GM13976 (cell line): ENCODE results near the gene ASPSCR1.

Source experiments
- DNase-seq: peaks from one replicate; pipeline ENCODE4 v3.0.0; 2012; ENCODE audit warnings: low spot score
- in situ Hi-C: fragments of 300-500 bp; cut with MboI; formaldehyde crosslinking; loops from one replicate; pipeline ENCODE4 v1.12.0; 2022; ENCODE audit warnings: low sequenced_read_pairs, mixed read lengths, inconsistent platforms; ENCODE audit not compliant: unreplicated experiment
- TF ChIP-seq, protein P1 (sequence below): IDR thresholded peaks from 2 replicates; pipeline ENCODE4 v1.5.1; 2012; ENCODE audit warnings: borderline replicate concordance, mild to moderate bottlenecking; ENCODE audit not compliant: insufficient read depth; ENCODE audit errors: extremely low read depth, missing control alignments, control extremely low read depth

The ASPSCR1 gene

DNA sequence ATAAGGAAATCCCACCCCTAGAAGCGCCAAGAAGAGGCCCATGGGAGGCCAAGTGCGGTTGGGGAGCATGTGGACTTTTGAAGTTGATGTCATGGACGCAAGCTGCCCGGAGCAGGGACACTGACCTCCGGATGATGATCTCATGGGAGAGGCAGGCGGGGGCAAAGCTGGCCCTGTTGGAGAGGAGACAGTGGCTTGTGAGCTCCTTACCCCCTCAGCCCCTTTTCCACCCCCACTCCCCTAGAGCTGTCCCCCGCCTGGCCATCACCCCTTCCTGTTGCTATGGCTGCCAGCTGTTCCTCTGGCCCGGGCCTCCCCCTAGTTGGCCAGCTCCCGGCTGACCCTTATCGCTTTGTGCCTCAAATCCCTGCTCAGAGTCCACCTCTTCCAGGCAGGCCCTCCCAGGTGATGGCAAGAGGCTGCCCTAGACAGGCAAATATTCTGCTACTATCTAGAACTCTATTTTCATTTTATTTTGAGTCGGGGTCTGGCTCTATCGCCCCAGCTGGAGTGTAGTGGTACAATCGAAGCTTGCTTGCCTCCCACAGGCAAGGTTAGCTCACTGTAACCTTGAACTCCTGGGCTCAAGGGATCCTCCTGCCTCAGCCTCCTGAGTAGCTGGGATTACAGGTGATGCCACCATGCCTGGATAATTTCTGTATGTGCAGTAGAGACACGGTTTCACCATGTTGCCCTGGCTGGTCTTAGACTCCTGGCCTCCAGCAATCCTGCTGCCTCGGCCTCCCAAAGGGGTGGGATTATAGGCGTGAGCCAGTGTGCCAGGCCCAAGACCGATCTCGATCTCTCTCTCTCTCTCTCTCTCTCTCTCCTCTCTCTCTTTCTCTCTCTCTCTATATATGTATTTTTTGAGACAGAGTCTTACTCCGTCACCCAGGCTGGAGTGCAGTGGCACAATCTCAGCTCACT is 23.0 kb upstream of the ASPSCR1 start:
- in situ Hi-C loops, result no loop called here
- TF ChIP-seq, protein P1, sequence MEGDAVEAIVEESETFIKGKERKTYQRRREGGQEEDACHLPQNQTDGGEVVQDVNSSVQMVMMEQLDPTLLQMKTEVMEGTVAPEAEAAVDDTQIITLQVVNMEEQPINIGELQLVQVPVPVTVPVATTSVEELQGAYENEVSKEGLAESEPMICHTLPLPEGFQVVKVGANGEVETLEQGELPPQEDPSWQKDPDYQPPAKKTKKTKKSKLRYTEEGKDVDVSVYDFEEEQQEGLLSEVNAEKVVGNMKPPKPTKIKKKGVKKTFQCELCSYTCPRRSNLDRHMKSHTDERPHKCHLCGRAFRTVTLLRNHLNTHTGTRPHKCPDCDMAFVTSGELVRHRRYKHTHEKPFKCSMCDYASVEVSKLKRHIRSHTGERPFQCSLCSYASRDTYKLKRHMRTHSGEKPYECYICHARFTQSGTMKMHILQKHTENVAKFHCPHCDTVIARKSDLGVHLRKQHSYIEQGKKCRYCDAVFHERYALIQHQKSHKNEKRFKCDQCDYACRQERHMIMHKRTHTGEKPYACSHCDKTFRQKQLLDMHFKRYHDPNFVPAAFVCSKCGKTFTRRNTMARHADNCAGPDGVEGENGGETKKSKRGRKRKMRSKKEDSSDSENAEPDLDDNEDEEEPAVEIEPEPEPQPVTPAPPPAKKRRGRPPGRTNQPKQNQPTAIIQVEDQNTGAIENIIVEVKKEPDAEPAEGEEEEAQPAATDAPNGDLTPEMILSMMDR, result no peak
- no peak for DNase-seq

DNA sequence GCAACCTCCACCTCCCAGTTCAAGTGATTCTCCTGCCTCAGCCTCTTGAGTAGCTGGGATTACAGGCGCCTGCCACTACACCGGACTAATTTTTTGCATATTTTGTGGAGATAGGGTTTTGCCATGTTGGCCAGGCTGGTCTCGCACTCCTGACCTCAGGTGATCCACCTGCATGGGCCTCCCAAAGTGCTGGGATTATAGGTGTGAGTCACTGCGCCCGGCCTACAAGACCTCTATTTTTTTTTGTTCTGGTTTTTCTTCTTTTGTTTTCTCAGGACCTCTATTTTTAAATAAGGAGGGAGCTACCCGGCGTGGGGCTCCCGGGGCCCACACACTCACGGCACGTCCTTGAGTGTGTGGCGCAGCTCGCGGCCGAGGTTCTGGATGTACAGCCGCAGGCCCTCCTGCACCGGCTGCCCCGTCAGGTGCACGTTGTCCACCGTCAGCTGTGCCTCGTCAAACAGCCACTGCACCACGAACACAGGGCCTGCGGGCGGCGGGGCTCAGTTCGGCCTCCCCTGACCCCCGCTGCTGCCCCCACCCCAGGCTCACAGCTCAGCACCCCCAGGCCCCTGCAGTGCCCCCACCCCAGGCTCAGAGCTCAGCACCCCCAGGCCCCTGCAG is 22.3 kb upstream of the ASPSCR1 start:
- TF ChIP-seq, protein P1, result no peak
- in situ Hi-C loops, result no loop called here
- no peak for DNase-seq

DNA sequence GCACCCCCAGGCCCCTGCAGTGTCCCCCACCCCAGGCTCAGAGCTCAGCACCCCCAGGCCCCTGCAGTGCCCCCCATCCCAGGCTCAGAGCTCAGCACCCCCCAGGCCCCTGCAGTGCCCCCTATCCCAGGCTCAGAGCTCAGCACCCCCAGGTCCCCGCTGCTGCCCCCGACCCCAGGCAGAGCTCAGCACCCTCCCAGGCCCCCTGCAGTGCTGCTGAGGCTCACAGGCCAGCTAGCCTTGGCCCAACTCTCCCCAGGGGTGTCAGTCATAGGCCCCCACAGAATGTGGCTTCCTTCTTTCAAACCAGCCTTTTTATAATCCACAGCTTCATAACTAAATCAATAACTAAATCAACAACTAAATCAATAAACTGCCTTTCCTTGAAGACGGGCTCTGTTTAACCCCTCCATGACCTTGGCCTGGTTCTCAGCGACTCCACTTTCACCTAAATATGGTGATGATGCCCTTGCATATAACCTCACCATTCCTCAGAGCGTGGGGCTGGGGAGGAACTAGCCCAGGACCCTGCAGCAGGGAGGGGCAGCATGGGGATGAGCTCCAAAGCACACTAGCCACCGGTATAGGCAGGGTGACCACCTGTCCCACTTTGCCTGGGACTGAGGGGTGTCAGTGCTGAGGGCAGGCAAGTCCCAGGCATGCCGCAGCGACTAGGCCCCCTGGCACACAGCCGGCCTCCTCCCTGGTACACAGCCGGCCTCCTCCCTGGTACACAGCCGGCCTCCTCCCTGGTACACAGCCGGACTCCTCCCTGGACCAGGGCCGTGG is 21.5 kb upstream of the ASPSCR1 start:
- DNase-seq, result no peak
- TF ChIP-seq, protein P1, result no peak
- in situ Hi-C loops, result no loop called here

DNA sequence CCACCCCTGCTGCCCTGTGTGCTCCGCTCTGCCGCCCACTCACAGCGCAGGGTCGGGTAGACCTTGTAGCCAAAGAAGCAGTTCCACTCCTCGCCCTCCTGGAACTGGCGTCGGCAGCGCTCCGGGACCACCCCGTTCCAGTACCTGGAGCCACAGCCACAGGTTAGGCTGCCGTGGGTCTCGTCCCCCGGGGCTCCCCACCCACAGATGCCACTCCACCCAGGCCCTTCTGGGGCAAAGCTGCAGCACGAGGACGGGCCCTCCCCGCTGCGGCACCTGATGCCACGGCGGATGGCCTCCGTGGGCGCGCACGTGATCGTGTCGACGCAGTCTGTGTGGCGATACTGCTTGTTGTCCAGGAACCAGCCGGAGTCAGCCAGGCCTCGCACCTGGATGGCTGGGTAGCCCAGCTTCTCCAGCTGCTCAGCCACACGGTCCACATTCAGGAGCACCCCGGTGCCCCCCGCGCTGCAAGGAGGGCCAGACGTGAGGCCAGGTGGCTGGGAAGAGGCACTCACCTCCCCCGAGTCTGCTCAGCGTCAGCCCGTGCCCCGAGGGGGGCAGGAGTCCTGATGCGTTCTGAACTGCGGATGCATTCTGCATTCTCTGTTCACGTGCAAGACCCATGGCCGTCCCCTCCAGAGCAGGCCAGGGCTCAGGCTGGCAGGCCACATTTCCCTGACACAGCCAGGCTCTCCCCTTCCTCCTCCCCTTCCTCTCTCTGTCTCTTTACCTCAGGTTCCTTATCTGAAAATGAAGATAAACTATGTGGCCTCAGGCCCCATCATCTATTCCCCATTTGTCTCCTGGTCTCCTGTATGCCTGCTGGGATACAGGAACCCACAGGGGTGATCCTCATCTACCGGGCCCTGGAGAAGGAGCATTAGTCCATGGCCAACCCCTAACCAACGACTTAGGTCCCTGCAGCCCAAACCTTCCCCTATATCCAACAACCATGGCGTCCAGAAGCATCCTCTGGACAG is 20.5 kb upstream of the ASPSCR1 start:
- TF ChIP-seq, protein P1, result no peak
- in situ Hi-C loops, result no loop called here
- no peak for DNase-seq

DNA sequence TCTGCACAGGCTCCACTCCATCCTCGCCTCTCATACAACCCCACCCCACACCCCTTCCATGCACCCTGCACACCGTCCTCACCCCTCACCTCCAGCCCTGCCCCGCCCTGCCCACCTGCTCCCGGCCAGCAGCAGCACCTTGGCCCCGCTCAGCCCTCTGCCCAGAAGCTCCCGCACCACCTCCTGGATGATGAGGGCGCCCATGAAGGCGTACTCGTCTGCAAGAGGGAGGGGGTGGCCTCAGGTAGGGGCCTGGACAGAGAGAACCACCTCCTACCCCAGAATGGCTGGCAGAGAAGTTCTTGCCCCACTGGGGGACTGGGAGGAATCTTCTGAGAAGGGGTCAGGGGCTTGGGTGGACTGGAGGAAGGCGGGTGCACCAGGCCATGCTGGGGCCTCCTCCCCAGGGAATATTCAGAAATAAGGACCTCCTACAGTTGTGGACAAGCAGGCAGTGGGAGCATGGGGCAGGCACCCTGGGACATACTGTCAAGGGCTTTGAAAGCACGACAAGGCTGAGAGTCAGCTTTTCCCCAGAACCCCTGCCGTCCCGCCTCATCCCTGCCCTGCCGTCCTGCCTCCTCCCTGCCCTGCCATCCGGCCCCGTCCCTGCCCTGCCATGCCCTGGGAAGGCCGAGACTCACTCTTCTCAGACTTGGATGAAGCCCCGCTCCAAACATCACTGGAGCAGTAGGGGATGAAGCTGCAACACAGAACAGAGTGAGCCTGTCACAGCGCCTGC is 19.6 kb upstream of the ASPSCR1 start:
- DNase-seq, result no peak
- TF ChIP-seq, protein P1, result no peak
- in situ Hi-C loops, result no loop called here
